HG02571 (cell line): ENCODE data around the gene TMPRSS9.

Source experiments
- ATAC-seq: cut with Tn5 transposase; IDR thresholded peaks from one replicate; pipeline ENCODE4 v1.9.1; 2021; ENCODE audit warnings: mild to moderate bottlenecking, moderate library complexity; ENCODE audit not compliant: unreplicated experiment

The TMPRSS9 gene

GRCh38 chr19:2329149-2329478 is 31.0 kb upstream of the TMPRSS9 start:
- no peak for ATAC-seq

GRCh38 chr19:2329501-2329916 is 30.6 kb upstream of the TMPRSS9 start:
- no peak for ATAC-seq

GRCh38 chr19:2330255-2330631 is 29.8 kb upstream of the TMPRSS9 start:
- ATAC-seq, result no peak

- no peak for ATAC-seq
Measured at GRCh38 chr19:2330632-2331284, 29.3 kb upstream of the TMPRSS9 start.

GRCh38 chr19:2331601-2332246 is 28.3 kb upstream of the TMPRSS9 start:
- no peak for ATAC-seq

- no peak for ATAC-seq
Measured at GRCh38 chr19:2332341-2333026, 27.6 kb upstream of the TMPRSS9 start.

- no peak for ATAC-seq
Measured at GRCh38 chr19:2333027-2333806, 26.8 kb upstream of the TMPRSS9 start.

GRCh38 chr19:2333807-2334211 is 26.3 kb upstream of the TMPRSS9 start:
- no peak for ATAC-seq

GRCh38 chr19:2334426-2334825 is 25.6 kb upstream of the TMPRSS9 start:
- ATAC-seq, result no peak

GRCh38 chr19:2334986-2335846 is 24.8 kb upstream of the TMPRSS9 start:
- no peak for ATAC-seq

GRCh38 chr19:2335848-2336247 is 24.2 kb upstream of the TMPRSS9 start:
- no peak for ATAC-seq

- ATAC-seq, result no peak
Measured at GRCh38 chr19:2336528-2337328, 23.3 kb upstream of the TMPRSS9 start.

GRCh38 chr19:2337329-2337707 is 22.7 kb upstream of the TMPRSS9 start:
- no peak for ATAC-seq

GRCh38 chr19:2338055-2338615 is 21.9 kb upstream of the TMPRSS9 start:
- ATAC-seq, result no peak

- ATAC-seq, result no peak
Measured at GRCh38 chr19:2338751-2339643, 21.1 kb upstream of the TMPRSS9 start.

- ATAC-seq, result no peak
Measured at GRCh38 chr19:2339644-2340310, 20.3 kb upstream of the TMPRSS9 start.

- no peak for ATAC-seq
Measured at GRCh38 chr19:2340496-2341243, 19.4 kb upstream of the TMPRSS9 start.
